ENCODE measurements around the gene AREL1. TPM values are rescaled to one million over a fixed set of nuclear protein-coding genes. Genes with fewer than 3 reads are reported as not detected.

The AREL1 gene
- total RNA-seq, 1 experiment from 2014 or later, result 34.2 TPM

DNA sequence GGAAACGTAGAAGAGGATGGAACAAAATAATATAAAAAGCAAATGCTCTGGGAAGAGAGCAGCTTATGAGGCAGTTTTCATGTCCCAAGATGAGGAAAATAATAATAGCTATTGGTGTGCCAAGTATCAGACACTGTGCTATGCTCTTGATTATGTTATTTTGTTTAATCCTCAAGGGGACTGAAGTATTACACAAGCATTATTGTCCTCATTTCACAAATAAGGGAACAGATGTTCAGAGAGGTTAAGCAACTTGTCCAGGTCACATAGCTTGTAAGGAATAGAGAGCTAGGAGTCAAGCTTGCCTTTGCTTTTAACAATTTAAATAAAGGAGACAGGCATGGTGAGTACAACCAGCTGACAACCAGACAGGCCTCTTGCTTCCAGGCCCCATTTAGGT lies 73.9 kb downstream of the AREL1 start:
- H2BK12ac ChIP-seq (ENCODE audit: insufficient read length, low read depth, low read length), result no peak overlapping the region
- no peak overlapping the region for H2BK5ac ChIP-seq (ENCODE audit: insufficient read length, low read length)
- H3K23me2 ChIP-seq (ENCODE audit: insufficient read length, low read depth, low read length, poor library complexity, severe bottlenecking), result no peaks in the 10 kb centered on the region
- H2AFZ ChIP-seq (ENCODE audit: low read length), result no peak overlapping the region
- H3K79me1 ChIP-seq (ENCODE audit: insufficient read depth, low read depth, low read length, poor library complexity, severe bottlenecking), result no peaks in the 10 kb centered on the region
- no peaks in the 10 kb centered on the region for H3K79me2 ChIP-seq (ENCODE audit: insufficient read depth, low read length)
- no peak for DNase-seq
- no peak overlapping the region for H4K5ac ChIP-seq (ENCODE audit: insufficient read length, low read depth, low read length)
- Mint-ChIP-seq H3K36me3 (ENCODE audit: insufficient read depth in 1 of 3, low read depth in 3 of 3) (no peaks in the 10 kb centered on the region), H3K9me3 (no peaks in the 10 kb centered on the region), H3K4me3 (no peak overlapping the region), H3K27me3 (ENCODE audit: low read depth) (no peaks in the 10 kb centered on the region), H3K4me1 (peaks cover 12 to 30% of the 10 kb centered on the region in 2 experiments), H3K27ac (no peak overlapping the region)
- H3K4me2 ChIP-seq (ENCODE audit: insufficient read depth, insufficient read length, low read length), result no peak overlapping the region
- H3K56ac ChIP-seq (ENCODE audit: insufficient read length, low read depth, low read length), result no peak overlapping the region
- H2AK5ac ChIP-seq (ENCODE audit: insufficient read length, low read length), result no peak overlapping the region
- no peak overlapping the region for H4K91ac ChIP-seq (ENCODE audit: insufficient read length, low read depth, low read length)
- no peak overlapping the region for H3K27ac ChIP-seq (ENCODE audit: insufficient read length, low read depth, low read length)
- H2BK15ac ChIP-seq (ENCODE audit: low read depth, low read length), result no peak overlapping the region
- no peak overlapping the region for H3K23ac ChIP-seq (ENCODE audit: insufficient read length, low read depth, low read length)
- H3K9me3 ChIP-seq (ENCODE audit: control insufficient read depth, low read depth, low read length), result no peaks in the 10 kb centered on the region
- no peak overlapping the region for H3K14ac ChIP-seq (ENCODE audit: insufficient read depth, low read length)
- no peaks in the 10 kb centered on the region for H3K4me1 ChIP-seq (ENCODE audit: insufficient read depth, low read length)
- H3K4ac ChIP-seq (ENCODE audit: low read depth, low read length), result no peak overlapping the region
- H3K27me3 ChIP-seq (ENCODE audit: insufficient read depth, low read length), result no peaks in the 10 kb centered on the region
- WGBS (ENCODE audit: extremely low coverage, insufficient read length, low lambda C conversion rate), result no CpG with 5 or more reads among the region's 1 CpG
- H4K8ac ChIP-seq (replicated peaks; ENCODE audit: insufficient read length, low read depth, low read length), result no peak overlapping the region
- H3T11ph ChIP-seq (ENCODE audit: low read length), result no peak overlapping the region
- H3K9ac ChIP-seq (ENCODE audit: extremely low read depth, insufficient read length, low read length), result no peak overlapping the region
- no peak for TF ChIP-seq CTCF (conservative IDR thresholded peaks at IDR 0.05)
- H2BK20ac ChIP-seq (ENCODE audit: low read depth, low read length, poor library complexity, severe bottlenecking), result no peak overlapping the region
- no peak overlapping the region for H2BK120ac ChIP-seq (ENCODE audit: low read depth, low read length, poor library complexity, severe bottlenecking)
- H4K20me1 ChIP-seq (ENCODE audit: control insufficient read depth, insufficient read depth, insufficient read length), result no peaks in the 10 kb centered on the region
- H3K18ac ChIP-seq (ENCODE audit: insufficient read length, low read depth, low read length), result no peak overlapping the region
